Stimulated activated CD4-positive, alpha-beta T cell treated with anti-CD3 and anti-CD28 coated beads, Interleukin-4, amount 100 ng/mL, for 48 hours (primary cell): Measurements from ENCODE around the gene PLIN5.

Experiments used
- DNase-seq, 2 donors: peaks; one replicate each; pipeline ENCODE4 v3.0.0-alpha.2; 2020; ENCODE audit warnings: low read depth in 2 of 2

The PLIN5 gene

DNA sequence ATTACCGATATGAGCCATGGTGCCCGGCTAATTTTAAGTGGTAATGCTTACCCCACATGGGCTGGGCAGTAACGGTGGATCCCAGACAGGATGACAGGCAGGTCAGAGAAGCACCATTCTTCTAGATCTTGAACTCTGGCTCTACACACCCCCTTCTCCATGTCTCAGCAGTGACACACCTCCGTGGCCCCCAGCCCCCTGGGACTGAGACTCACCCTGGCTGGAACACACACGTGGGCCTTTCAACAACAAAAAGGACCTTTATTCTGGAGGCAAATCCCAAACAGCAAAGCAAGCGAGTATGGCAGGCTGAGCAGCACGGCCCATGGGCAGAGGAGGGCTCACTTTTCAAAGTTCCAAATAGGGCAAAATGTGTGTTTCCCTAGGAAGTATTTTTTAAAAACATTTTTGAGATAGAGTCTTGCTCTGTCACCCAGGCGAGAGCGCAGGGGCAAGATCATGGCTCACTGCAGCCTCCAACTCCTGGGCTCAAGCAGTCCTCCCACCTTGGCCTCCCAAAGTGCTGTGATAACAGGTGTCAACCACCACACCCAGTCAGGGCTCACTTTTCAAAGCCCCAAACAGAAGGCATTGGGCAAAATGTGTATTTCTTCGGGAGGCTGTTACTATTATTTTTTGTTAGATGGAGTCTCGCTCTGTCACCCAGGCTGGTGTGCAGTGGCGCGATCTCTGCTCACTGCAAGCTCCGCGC lies 12.6 kb downstream of the PLIN5 start:
- DNase-seq, result no peak

DNA sequence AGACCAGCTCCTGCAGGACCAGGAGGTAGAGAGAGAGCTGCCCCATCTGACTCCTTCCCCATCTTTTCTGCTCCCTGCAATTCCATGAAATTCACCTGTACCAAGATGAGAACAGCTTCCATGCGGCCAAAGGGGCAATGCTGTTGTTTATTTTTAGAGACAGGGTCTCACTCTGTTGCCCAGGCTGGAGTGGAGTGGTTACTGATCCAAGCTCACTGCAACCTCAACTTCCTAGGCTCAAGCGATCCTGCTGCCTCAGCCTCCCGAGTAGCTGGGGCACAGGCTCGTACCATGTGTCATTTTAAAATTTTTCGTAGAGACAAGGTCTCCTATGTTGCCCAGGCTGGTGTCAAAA lies 13.2 kb downstream of the PLIN5 start:
- no peak for DNase-seq

DNA sequence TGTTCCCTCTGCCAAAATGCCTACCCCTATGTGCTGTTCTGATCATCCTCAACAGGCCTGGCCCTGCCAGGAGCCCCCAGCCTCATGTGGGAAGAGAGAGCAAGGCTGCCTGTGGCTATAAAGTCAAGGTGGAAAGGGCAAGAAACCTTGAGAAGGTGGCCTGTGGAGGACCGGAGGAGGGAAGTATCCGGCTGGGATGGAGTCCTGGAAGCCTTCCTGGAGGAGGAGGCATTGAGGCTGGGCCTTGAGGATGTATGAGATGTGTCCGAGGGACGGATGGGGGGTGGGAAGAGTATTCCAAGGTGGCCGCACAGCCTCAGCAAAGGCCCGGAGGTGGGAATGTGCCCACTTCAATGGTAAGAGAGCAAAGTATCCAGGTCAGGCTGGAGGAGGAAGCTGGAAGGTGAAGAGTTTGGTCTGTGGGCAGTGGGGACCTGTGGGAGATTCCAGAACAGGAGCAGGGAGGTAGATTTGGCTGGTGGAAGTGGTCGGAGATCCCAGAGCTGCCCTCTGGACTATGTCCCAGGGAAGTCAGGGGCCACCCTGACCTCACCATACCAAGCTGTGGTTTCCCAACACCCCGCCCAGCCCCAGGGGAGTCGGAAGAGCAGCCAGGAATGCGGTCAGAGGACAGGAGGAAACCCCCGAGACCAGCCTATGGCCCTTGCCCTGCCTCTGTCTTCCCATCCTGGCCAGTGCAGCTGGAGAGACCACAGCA lies 13.7 kb downstream of the PLIN5 start:
- DNase-seq, result no peak

DNA sequence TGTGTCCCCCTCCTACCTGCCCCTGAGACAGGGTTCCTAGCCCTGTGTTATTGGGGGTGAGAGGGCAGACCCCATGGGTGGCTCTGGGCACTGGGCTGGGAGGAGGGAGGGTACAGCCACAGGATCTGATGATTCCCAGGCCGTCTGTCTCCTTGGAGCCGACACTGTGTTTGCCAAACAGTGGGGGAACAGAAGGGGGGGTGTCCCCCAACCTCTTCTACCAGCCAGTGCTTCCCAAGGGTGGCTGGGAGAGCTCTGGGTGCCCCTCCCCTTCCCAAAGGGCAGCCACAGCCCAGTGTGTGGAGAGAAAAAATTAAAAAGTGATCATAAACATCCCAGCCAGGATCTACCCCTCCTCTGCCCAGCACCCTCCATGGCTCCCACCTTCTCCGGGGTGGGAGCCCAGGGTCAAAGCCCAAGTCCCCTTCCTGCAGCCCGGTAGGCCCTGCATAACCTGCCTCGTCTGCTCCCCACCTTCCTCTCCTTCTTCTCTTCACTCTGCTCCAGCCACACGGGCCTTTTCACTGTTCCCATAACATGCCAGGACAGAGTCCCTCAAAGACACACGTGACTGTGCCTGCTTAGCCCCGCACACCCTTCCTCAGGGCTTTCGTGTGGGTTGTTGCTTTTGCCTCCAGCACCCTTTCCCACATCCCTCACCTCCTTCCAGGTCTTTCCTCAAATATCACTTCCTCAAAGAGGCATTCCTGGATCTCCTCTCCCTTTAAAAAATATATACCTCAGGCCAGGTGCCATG lies 15.3 kb downstream of the PLIN5 start:
- DNase-seq, result no peak

DNA sequence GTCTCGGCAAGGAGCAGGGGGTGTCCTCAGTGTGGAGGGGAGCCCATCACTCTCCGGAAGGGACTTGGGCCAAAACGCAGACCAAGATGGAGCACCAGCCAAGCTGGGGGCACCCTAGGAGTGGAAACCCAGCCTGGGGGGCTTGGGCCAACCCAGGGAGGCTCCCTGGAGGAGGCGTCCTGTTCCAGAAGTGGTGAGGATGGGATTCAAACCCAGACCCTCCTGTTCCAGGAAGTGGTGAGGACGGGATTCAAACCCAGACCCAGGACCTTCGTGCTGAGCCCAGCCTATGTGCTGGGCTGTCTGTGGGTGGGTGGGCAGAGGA lies 15.9 kb downstream of the PLIN5 start:
- no peak for DNase-seq

DNA sequence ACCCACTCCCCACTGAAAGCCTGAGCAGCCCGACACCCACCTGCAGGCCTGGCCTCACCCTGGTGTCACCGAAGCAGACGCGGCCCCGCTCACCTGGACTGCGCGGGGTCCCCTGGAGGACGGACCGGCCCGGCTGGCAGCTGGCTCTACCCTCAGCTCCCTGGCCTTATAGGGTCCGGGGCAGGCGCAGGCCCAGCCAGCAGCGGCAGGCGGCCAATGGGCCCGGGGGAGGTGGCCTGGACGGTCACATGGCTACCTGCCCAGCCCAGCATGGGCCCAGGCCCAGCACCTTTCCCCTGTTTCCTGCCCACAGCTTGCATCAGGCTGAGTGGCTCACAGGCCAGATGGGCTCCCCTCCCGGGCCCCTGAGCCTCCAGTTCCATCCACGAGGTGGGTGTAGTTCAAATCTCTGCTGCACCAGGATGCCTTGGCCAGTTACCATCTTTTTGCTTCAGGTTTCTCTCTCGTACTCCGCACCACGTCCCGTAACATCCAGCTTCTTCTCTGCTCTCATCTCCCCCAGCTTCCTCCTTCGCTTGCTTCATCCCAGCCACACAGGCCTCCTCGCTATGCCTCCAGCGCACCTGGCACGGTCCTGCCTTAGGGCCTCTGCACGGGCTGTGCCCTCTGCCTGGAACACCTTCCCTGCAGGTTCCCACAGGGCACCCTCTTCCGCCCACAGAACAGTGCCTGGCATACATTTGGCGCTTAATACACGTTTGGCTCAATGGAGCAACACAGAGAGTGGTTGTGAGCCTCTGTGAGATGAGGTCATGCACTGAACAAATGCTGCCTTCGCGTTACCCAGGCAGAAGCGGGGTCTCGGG lies 16.5 kb downstream of the PLIN5 start, which contains the start of gene PLIN4:
TSS of gene PLIN4 (minus strand) at position 142 of the 827 bp plus-strand sequence. CDS start 214 bp downstream, outside the sequence.
- no peak for DNase-seq

DNA sequence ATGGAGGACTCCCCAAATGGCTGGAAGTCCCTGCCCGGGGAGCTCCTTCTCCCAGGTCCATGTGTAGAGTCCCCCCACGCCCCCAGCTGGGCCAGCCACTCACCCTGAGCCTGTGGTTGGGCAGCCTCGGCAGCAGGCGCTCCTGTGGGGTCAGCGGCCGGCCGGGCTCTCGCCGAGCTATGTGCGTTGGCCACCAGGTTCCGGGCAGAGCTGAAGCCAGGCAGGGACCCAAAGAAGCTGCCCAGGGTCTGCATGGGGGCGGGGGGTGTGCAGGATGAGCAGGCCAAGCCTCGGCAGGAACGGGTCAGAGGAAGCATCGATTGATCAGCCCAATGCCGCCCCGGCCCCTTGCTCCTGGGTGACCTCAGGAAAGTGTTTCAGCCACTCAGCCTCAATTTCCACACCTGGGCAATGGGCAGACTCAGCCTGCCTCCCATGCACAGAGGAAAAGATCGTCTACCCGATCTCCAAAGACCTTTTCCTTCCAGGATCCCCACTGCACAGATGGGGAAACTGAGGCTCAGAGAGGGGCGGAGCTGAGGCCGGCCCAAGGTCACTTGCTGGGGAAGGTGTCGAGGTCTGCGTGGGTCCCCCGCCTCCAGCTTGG lies 17.5 kb downstream of the PLIN5 start:
- no peak for DNase-seq

DNA sequence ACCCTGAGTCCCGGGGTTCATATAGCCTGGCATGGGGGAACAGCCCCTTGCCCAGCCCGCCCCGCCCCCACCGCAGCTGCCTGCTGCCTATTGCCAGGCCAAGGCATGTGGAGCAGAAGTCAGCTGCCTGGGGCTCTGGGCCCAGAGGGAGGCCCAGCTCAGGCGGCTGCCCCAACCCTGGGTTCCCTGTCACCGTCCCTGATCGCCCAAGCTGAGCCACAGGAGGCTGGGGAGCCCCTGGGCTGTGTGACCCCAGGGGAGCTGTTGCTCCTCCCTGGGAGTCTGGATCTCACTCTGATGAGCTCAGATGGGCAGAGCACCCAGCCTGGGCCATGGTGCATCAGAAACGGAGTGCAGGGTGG lies 18.1 kb downstream of the PLIN5 start:
- no peak for DNase-seq

DNA sequence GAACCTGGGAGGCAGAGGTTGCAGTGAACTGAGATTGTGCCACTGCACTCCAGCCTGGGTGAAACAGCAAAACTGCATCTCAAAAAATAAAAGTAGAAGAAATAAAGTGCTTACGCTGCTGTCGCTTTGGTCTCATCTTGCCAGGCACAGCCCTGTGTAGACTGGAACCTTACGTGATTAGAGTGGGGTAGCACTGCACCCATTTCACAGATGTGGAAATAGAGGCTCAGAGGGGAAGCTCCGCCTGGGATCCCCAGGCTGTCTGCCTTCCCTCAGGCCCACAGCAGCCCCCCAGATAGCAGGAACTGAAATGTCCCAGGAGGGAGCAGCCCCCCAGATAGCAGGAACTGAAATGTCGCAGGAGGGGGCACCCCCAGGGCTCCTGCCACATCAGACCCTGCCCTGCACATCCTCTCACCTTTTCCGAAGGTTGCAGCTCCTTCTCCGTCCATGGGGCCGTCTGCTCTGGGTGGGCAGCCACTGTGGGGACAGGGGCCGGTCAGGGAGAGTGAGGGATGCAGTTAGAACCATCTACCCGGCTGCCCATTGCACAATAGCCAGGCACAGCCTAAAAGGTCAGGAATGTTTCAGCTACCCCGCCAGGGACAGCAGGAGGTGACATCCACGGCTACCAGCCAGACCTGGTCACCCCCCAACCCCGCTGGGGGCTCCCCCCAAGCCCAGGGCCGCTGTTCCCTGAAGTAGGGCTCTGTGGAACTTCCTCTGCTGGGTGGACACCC lies 18.7 kb downstream of the PLIN5 start:
- DNase-seq, result no peak

DNA sequence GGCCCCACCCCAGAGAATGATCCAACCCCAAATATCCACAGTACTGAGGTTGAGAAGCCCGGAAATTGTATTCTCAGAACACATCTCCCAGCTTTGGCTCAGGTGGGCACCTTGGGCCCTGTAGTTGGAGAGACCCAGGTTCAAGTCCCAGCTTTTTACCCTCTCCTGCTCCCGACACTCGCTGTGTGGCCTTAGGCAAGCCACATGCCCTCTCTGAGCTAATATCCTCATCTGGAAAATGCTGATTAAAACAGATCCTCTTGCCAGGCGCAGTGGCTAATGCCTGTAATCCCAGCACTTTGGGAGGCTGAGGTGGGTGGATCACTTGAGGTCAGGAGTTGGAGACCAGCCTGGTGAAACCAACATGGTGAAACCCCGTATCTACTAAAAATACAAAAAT lies 19.3 kb downstream of the PLIN5 start:
- no peak for DNase-seq

DNA sequence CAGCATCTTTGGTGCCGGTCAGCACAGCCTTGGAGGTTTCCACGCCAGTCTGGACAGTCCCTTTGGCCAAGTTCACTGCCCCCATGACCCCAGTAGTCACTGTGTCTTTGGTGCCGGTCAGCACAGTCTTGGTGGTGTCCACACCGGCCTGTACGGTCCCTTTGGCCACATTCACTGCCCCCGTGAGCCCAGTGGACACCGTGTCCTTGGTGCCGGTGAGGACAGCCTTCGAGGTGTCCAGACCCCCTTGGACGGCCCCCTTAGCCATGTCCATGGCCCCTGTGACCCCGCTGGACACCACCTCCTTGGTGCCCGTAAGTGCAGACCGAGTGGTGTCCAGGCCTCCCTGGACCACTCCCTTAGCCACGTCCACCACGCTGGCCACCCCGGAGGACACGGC lies 21.8 kb downstream of the PLIN5 start:
- no peak for DNase-seq

DNA sequence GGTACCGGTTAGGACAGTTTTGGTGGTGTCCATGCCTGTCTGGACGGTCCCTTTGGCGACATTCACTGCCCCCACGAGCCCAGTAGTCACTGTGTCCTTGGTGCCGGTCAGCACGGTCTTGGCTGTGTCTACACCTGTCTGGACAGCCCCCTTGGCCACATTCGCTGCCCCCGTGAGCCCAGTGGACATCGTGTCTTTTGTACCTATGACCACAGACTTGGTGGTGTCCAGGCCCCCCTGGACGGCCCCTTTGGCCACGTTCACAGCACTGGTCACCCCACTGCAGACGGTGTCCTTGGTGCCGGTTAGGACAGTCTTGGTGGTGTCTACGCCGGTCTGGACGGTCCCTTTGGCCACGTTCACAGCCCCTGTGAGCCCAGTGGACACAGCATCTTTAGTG lies 23.0 kb downstream of the PLIN5 start:
- DNase-seq, result no peak

DNA sequence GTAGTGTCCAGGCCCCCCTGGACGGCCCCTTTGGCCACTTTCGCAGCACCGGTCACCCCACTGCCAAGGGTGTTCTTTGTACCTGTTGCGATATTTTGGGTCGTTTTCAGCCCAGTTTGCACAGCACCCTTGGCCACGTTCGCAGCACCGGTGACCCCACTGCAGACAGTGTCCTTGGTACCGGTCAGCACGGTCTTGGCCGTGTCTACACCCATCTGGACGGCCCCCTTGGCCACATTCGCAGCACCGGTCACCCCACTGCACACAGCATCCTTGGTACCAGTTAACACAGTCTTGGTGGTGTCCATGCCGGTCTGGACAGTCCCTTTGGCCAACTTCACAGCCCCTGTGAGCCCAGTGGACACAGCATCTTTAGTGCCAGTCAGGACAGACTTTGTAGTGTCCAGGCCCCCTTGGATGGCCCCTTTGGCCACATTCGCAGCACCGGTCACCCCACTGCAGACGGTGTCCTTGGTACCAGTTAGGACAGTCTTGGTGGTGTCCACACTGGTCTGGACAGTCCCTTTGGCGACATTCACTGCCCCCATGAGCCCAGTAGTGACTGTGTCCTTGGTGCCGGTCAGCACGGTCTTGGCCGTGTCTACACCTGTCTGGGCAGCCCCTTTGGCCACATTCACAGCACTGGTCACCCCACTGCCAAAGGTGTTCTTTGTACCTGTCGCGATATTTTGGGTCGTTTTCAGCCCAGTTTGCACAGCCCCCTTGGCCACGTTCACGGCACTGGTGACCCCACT lies 23.5 kb downstream of the PLIN5 start:
- DNase-seq, result no peak

DNA sequence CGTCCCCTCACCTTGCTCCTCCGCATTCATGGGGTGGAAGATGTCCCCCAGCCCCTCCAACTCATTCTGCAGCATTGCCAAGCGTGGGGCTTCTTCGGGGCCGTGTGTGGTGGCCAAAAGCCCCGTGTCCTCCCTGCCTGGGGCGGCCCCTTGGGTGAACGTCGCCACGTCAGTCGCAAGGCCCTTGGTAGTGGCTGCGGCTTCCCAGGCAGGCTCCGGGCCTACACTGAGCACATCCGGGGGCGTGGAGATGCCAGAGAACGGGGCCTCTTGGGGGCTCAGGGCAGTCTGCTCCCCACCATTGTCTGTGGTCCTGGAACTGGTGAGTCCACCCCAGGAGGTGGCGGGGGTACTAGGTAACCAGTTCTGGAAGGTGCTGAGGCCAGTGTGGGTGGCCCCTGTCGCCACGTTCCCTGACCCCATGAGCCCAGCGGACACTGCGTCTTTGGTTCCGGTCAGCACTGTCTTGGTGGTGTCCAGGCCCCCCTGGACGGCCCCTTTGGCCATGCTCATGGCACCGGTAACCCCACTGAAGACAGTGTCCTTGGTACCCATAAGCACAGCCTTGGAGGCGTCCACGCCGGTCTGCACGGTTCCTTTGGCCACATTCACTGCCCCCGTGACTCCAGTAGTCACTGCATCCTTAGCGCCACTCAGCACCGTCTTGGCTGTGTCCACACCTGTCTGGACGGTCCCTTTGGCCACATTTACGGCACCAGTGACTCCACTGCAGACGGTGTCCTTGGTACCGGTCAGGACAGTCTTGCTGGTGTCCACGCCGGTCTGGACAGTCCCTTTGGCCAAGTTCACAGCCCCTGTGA lies 24.4 kb downstream of the PLIN5 start:
- no peak for DNase-seq

DNA sequence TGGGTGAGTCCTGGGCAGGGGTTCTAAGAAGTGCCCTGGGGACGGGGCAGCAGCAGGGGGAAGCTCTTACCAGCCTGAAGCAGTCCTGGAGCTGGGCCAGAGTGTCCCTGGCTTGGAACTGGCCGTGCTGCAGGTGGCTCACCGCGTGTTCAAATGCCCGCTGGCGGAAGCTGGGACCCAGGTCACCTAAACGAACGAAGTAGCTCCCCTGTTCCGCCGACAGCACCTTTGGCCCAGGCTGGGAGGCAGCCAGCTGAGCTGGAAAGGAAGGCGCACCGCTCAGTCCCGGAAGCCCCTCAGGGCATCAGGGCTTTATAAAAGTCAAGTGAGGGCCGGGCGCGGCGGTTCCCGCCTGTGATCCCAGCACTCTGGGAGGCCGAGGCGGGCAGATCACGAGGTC lies 26.3 kb downstream of the PLIN5 start:
- no peak for DNase-seq

DNA sequence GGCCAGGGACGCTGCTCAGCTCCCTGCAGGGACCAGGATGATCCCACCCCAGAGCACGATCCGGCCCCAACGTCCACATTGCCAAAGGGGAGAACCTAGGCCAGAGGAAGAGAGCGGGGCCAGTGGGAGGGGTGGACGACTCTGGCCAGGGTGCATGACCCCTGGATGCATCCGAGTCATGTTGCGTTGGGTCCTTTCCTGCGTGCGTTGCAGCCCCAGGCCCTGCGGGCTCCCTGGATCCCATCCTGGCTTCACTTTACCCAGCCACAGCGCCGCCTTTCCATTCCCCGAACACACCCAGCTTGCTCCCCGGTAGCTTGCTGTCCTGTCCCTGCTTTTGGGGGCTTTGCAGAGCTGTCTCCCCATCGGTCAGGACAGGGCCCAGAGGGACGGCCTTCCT lies 27.2 kb downstream of the PLIN5 start:
- DNase-seq, result no peak

DNA sequence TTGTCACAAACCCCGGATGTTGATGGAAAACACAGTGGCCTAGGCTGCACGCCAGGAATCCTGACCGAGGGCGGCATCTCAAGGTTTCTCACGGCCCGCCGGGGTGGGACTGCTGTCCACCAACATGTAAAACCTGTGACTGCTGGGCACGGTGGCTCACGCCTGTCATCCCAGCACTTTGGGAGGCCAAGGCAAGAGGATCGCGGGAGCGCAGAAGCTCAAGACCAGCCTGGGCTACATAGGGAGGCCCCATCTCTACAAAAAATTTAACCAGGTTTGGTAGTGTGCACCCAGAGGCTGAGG lies 27.9 kb downstream of the PLIN5 start:
- no peak for DNase-seq

DNA sequence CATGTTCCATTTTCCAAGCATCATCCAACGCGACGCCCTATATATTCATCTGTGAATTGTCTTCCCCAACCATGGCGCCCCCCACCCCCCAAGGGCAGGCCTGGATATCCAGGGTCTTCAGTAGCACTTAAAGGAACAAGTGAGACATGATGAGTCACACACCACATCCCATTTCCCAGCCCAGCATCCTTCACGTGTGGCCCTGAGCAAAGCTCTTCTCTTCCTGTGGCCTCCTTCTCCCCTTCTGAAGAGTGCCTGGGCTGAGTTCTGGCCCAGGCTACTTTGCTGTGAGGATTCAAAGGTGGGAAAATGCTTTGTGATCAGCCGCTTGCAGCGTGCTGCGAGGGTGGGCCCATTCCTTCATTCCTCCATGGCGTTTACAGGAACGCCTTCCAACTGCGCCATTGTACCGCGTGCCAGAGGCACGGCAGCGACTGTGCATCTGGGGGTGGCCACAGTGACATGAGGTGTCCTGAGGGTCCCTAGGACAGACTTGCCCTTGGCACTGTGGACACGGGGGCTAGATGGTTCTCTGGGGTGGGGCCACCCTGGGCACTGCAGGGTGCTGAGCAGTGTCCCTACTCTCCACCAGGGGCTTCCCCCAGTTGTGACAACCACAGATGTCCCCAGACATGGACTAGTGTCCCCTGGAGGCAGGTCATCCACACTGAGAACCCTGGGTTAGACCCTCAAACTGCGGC lies 28.4 kb downstream of the PLIN5 start:
- no peak for DNase-seq
